ENCODE results near the gene CYP26C1.
"Not testable (repeated sequence)": the region's sequence is repeated elsewhere in the genome, so short reads cannot be mapped to it uniquely, and the experiment has no call there.

CYP26C1 gene

GRCh38 chr10:93075369-93076221, 15.0 kb downstream of the CYP26C1 start:
- DNase-seq (ENCODE audit: insufficient read length, low spot score) (no peak), FAIRE-seq (peak; percentile 23)

GRCh38 chr10:93076871-93077270, 16.3 kb downstream of the CYP26C1 start:
- DNase-seq (ENCODE audit: insufficient read length, low spot score) = no peak
- no peak for FAIRE-seq

GRCh38 chr10:93077860-93078337, 17.3 kb downstream of the CYP26C1 start:
- DNase-seq (ENCODE audit: insufficient read length, low spot score) (no peak), FAIRE-seq (no peak)

- DNase-seq (ENCODE audit: insufficient read length, low spot score) (no peak), FAIRE-seq (no peak)
Observed at GRCh38 chr10:93079663-93080349, 19.2 kb downstream of the CYP26C1 start.

GRCh38 chr10:93080350-93081046, 19.9 kb downstream of the CYP26C1 start:
- FAIRE-seq (peak; percentile 65), DNase-seq (ENCODE audit: insufficient read length, low spot score) (peak; percentile 71)

- no peak for FAIRE-seq
- no peak for DNase-seq (ENCODE audit: insufficient read length, low spot score)
Observed at GRCh38 chr10:93081318-93081717, 20.7 kb downstream of the CYP26C1 start.

- DNase-seq (ENCODE audit: insufficient read length, low spot score) (no peak), FAIRE-seq (no peak)
Observed at GRCh38 chr10:93081834-93082233, 21.2 kb downstream of the CYP26C1 start.

GRCh38 chr10:93083743-93084539, 23.3 kb downstream of the CYP26C1 start:
- FAIRE-seq (no peak), DNase-seq (ENCODE audit: insufficient read length, low spot score) (no peak)

GRCh38 chr10:93085272-93085859, 24.8 kb downstream of the CYP26C1 start:
- DNase-seq (ENCODE audit: insufficient read length, low spot score) = no peak
- FAIRE-seq = no peak

- DNase-seq (ENCODE audit: insufficient read length, low spot score) (no peak), FAIRE-seq (no peak)
Observed at GRCh38 chr10:93086289-93086688, 25.7 kb downstream of the CYP26C1 start.

GRCh38 chr10:93087846-93088245, 27.2 kb downstream of the CYP26C1 start:
- FAIRE-seq = no peak
- DNase-seq (ENCODE audit: insufficient read length, low spot score) = no peak

GRCh38 chr10:93088466-93088865, 27.9 kb downstream of the CYP26C1 start:
- no peak for FAIRE-seq
- no peak for DNase-seq (ENCODE audit: insufficient read length, low spot score)

GRCh38 chr10:93090619-93091018, 30.0 kb downstream of the CYP26C1 start:
- DNase-seq (ENCODE audit: insufficient read length, low spot score) = no peak
- no peak for FAIRE-seq

GRCh38 chr10:93091960-93092359, 31.4 kb downstream of the CYP26C1 start:
- FAIRE-seq = no peak
- no peak for DNase-seq (ENCODE audit: insufficient read length, low spot score)

- DNase-seq (ENCODE audit: insufficient read length, low spot score) (no peak), FAIRE-seq (no peak)
Observed at GRCh38 chr10:93095225-93095624, 34.6 kb downstream of the CYP26C1 start.

GRCh38 chr10:93096901-93097300, 36.3 kb downstream of the CYP26C1 start:
- DNase-seq (ENCODE audit: insufficient read length, low spot score) (no peak), FAIRE-seq (no peak)

- no peak for DNase-seq (ENCODE audit: insufficient read length, low spot score)
- FAIRE-seq = no peak
Observed at GRCh38 chr10:93097386-93097785, 36.8 kb downstream of the CYP26C1 start.

GRCh38 chr10:93098816-93099215, 38.2 kb downstream of the CYP26C1 start:
- no peak for DNase-seq (ENCODE audit: insufficient read length, low spot score)
- no peak for FAIRE-seq

- no peak for FAIRE-seq
Observed at GRCh38 chr10:93099670-93100069, 39.1 kb downstream of the CYP26C1 start.

GRCh38 chr10:93101148-93101547, 40.5 kb downstream of the CYP26C1 start:
- FAIRE-seq; DNase-seq (ENCODE audit: insufficient read length, low spot score): not testable (repeated sequence)

More at GRCh38 chr10:93099670-93100069, 39.1 kb downstream of the CYP26C1 start:
- no peak for DNase-seq (ENCODE audit: insufficient read length, low spot score)
